ENCODE data around the gene ABHD14A.

Gene ABHD14A

GRCh38 chr3:51949121-51949520 lies 25.7 kb upstream of the ABHD14A start:
- no peak for DNase-seq (ENCODE audit: low spot score)
- ChIA-PET POLR2A (ENCODE audit: low non-redundant PET) (no interaction called here), CTCF (no interaction called here)
- TF ChIP-seq, protein P1, sequence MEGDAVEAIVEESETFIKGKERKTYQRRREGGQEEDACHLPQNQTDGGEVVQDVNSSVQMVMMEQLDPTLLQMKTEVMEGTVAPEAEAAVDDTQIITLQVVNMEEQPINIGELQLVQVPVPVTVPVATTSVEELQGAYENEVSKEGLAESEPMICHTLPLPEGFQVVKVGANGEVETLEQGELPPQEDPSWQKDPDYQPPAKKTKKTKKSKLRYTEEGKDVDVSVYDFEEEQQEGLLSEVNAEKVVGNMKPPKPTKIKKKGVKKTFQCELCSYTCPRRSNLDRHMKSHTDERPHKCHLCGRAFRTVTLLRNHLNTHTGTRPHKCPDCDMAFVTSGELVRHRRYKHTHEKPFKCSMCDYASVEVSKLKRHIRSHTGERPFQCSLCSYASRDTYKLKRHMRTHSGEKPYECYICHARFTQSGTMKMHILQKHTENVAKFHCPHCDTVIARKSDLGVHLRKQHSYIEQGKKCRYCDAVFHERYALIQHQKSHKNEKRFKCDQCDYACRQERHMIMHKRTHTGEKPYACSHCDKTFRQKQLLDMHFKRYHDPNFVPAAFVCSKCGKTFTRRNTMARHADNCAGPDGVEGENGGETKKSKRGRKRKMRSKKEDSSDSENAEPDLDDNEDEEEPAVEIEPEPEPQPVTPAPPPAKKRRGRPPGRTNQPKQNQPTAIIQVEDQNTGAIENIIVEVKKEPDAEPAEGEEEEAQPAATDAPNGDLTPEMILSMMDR (conservative IDR thresholded peaks at IDR 0.05; ENCODE audit: low read depth) = no peak
- no peak overlapping the region for H3K27ac ChIP-seq

DNA sequence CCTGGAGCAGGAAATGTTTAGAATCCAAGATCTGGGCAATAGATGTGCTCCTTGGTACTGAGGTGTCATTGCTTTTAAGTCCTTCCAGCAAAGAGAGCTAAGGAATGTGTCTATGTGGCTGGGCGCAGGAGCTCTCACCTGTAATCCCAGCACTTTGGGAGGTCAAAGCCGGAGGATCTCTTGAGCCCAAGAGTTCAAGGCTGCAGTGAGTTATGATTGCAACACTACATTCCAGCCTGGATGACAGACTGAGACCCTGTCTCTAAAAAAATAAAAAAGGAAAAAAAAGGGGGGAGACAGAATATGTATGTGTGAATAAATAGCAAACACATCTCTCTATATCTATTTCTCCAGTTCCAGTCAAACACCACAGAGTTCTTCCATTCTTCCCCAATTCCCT lies 24.0 kb upstream of the ABHD14A start:
- ChIA-PET CTCF (no interaction called here), POLR2A (ENCODE audit: low non-redundant PET) (no interaction called here)
- TF ChIP-seq, protein P1 (conservative IDR thresholded peaks at IDR 0.05; ENCODE audit: low read depth) = no peak
- DNase-seq (ENCODE audit: low spot score) = no peak
- no peak overlapping the region for H3K27ac ChIP-seq

DNA sequence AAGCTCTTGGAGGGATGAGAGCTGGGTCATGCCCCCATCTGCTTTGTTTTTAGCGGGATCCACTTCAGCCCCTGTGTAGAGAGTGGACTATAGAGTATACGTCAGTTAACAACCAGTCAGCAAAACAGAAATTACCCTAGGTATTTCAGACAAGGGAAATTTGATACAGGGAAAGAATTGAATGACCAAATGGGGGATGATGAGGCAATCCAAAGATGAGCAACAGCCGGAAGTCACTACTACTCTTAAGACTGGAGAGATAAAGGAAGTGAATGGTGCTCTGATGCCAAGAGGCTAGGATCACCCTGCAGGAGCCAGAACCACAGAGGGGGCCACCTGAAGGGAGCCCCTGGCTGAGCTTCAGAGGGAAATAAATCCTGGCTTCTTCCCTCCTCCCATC lies 21.4 kb upstream of the ABHD14A start:
- CTCF ChIA-PET = interaction anchor here (0.6 kb wide), 1 partner anchor 226 kb away, joined by 4 read pairs; no protein-coding TSS in a partner anchor
- peak overlapping the region; percentile 49; the same call in 1 of the 2 replicates for H3K27ac ChIP-seq
- TF ChIP-seq, protein P1 (conservative IDR thresholded peaks at IDR 0.05; ENCODE audit: low read depth) = no peak
- POLR2A ChIA-PET (ENCODE audit: low non-redundant PET) = no interaction called here
- DNase-seq (ENCODE audit: low spot score) = peak; percentile 56

- CTCF ChIA-PET = no interaction called here
- TF ChIP-seq, protein P1 (conservative IDR thresholded peaks at IDR 0.05; ENCODE audit: low read depth) = no peak
- DNase-seq (ENCODE audit: low spot score) = no peak
- POLR2A ChIA-PET (ENCODE audit: low non-redundant PET) = no interaction called here
- H3K27ac ChIP-seq = peak overlapping the region; percentile 49; the same call in 1 of the 2 replicates
These were observed 20.8 kb upstream of the ABHD14A start for GRCh38 chr3:51954105-51954504.

- no peak overlapping the region for H3K27ac ChIP-seq
- POLR2A ChIA-PET (ENCODE audit: low non-redundant PET) = no interaction called here
- DNase-seq (ENCODE audit: low spot score) = no peak
- CTCF ChIA-PET = interaction anchor here (0.5 kb wide), 1 partner anchor 457 kb away, joined by 6 read pairs; no protein-coding TSS in a partner anchor
- TF ChIP-seq, protein P1 (conservative IDR thresholded peaks at IDR 0.05; ENCODE audit: low read depth) = no peak
These were observed 20.2 kb upstream of the ABHD14A start for GRCh38 chr3:51954713-51955112.

DNA sequence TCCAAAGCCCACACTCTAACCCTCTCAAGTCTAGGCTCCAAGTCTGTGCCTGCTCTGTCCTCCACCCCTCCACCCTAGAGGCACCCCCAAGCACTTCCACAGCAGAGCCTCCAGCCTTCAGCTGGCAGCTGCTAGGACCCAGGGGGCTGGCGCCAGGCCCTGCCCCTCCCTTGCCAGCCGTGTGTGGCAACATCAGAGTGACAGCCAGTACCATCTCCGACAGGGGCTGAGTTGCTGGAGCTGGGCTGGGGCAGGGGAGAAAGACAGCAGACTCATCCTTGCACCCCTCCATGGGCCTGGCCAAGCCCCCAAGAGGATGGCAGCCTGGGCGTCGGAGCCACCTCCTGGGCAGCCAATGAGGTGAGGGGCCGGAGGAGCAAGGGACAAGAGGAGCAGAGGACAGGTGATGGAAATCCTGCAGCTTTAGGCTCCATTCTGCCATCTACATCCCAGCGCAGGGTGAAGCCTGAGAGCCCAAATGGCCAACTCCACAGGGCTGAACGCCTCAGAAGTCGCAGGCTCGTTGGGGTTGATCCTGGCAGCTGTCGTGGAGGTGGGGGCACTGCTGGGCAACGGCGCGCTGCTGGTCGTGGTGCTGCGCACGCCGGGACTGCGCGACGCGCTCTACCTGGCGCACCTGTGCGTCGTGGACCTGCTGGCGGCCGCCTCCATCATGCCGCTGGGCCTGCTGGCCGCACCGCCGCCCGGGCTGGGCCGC lies 19.5 kb upstream of the ABHD14A start, which contains the start of gene GPR62:
GPR62 (plus strand) TSS at position 207 of the 718 bp plus-strand sequence; CDS start at position 479, 272 bp downstream.
- CTCF ChIA-PET = interaction anchor here (0.8 to 0.9 kb wide), 2 partner anchors 12 to 151 kb away, joined by 3 to 4 read pairs; no protein-coding TSS in a partner anchor
- POLR2A ChIA-PET (ENCODE audit: low non-redundant PET) = no interaction called here
- DNase-seq (ENCODE audit: low spot score) = no peak
- TF ChIP-seq, protein P1 (conservative IDR thresholded peaks at IDR 0.05; ENCODE audit: low read depth) = no peak
- peak within 1 kb of the TSS; percentile 78 for H3K27ac ChIP-seq
